Stimulated activated CD8-positive, alpha-beta memory T cell treated with anti-CD3 and anti-CD28 coated beads, Interleukin-15, amount 100 ng/mL, for 4 hours (primary cell): ENCODE measurements around the gene MTUS2.

Experiments used
- DNase-seq, 2 donors: peaks; one replicate each; pipeline ENCODE4 v3.0.0-alpha.2; 2020; ENCODE audit warnings: low read depth in 2 of 2

The MTUS2 gene

GRCh38 chr13:29548722-29549121 is 728.6 kb downstream of the MTUS2 start:
- DNase-seq, result no peak

- DNase-seq, result no peak
Measured at GRCh38 chr13:29550430-29550988, 730.4 kb downstream of the MTUS2 start.

GRCh38 chr13:29551214-29551613 is 731.1 kb downstream of the MTUS2 start:
- no peak for DNase-seq
